Lung (tissue), 12 donors: ENCODE measurements around the gene GBE1. TPM values are rescaled to one million over a fixed set of nuclear protein-coding genes. Genes with fewer than 3 reads are reported as not detected.

Experiments used
- ATAC-seq: fragments of 200-7000 bp; cut with Tn5 transposase; one replicate; pipeline ENCODE4 v1.9.1; 2020; ENCODE audit warnings: moderate number of reproducible peaks; ENCODE audit not compliant: insufficient read depth, low FRiP score
- DNase-seq, 3 donors: peaks; one replicate each; pipeline ENCODE4 v3.0.0-alpha.2; 2013 to 2017
- H3K27ac ChIP-seq, 2 donors: one replicate each; pipeline ENCODE4 v1.5.1; 2013; ENCODE audit warnings: mild to moderate bottlenecking in 2 of 2, moderate library complexity in 2 of 2, control low read depth in 1 of 2, inconsistent platforms in 1 of 2, low read depth in 1 of 2, low read length in 1 of 2
- H3K27me3 ChIP-seq, 3 donors: one replicate each; pipeline ENCODE4 v1.5.1; 2013; ENCODE audit warnings: low read length in 2 of 3; ENCODE audit not compliant: control insufficient read depth in 3 of 3, insufficient read depth in 3 of 3
- H3K36me3 ChIP-seq, 4 donors: one replicate each; pipeline ENCODE4 v1.5.1; 2013; ENCODE audit warnings: low read length in 4 of 4, mild to moderate bottlenecking in 1 of 4, moderate library complexity in 1 of 4; ENCODE audit not compliant: control insufficient read depth in 4 of 4, insufficient read depth in 4 of 4
- H3K4me1 ChIP-seq, 5 donors: one replicate each; pipeline ENCODE4 v1.5.1; 2013; ENCODE audit warnings: low read length in 5 of 5, mild to moderate bottlenecking in 2 of 5, moderate library complexity in 1 of 5; ENCODE audit not compliant: control insufficient read depth in 5 of 5, insufficient read depth in 5 of 5
- H3K4me3 ChIP-seq: one replicate; pipeline ENCODE4 v1.5.1; 2013; ENCODE audit warnings: mild to moderate bottlenecking, control low read depth, moderate library complexity
- H3K9ac ChIP-seq, 2 donors: one replicate each; pipeline ENCODE4 v1.5.1; 2013; ENCODE audit warnings: low read length in 2 of 2, control low read depth in 1 of 2; ENCODE audit not compliant: insufficient read depth in 1 of 2
- H3K9me3 ChIP-seq, 4 donors: one replicate each; pipeline ENCODE4 v1.5.1; 2013; ENCODE audit warnings: low read length in 3 of 4, mild to moderate bottlenecking in 1 of 4, moderate library complexity in 1 of 4; ENCODE audit not compliant: control insufficient read depth in 4 of 4, insufficient read depth in 3 of 4
- CTCF ChIP-seq: IDR thresholded peaks from 2 replicates; pipeline ENCODE4 v1.5.1; 2012; ENCODE audit warnings: mild to moderate bottlenecking; ENCODE audit errors: control extremely low read depth, extremely low read depth
- WGBS, 2 donors: extraction: QIAGEN DNeasy Blood & Tissue Kit; methylation state at CpG; one replicate each; pipeline ENCODE4 v1.1.7; 2013; 5-methylcytosine and 5-hydroxymethylcytosine counted together
- polyA plus RNA-seq, 2 donors: library from polyadenylated mRNA; stranded (reverse); fragments of 200-250 nt; gene quantifications; one replicate each; pipeline ENCODE4 v1.2.1, GENCODE V29; 2013
- total RNA-seq, 2 donors: library from RNA; depleted of rRNA in 1 of 2; stranded (reverse); fragments of >200 nt in 1 of 2; gene quantifications; one replicate each; pipeline ENCODE4 v1.2.1, GENCODE V29; 2014 to 2021
- donor health status: control.
- donor health status: control.
- donor health status: Bipolar disorder and iron deficiency.
- donor health status: healthy.
- donor health status: DM: yes; HTN: yes; CAD: no.

The GBE1 gene
- total and polyA plus RNA-seq, 4 donors = 10.5 to 39.1 (median 31.6) TPM

- no peak for TF ChIP-seq CTCF
- H3K27ac ChIP-seq = no peak overlapping the region
- no peak overlapping the region for H3K9ac ChIP-seq
- no peaks in the 10 kb centered on the region for H3K9me3 ChIP-seq
- peaks cover 0 to 16% (median under 1%) of the 10 kb centered on the region in 4 donors for H3K36me3 ChIP-seq
- no peak for ATAC-seq
- DNase-seq = no peak
- WGBS, 2 donors = 94 to 97% methylated on average over 5 of the region's 5 CpGs
- H3K4me1 ChIP-seq = peaks cover 0 to 9% (median 0%) of the 10 kb centered on the region in 5 donors
- no peaks in the 10 kb centered on the region for H3K27me3 ChIP-seq
- no peak overlapping the region for H3K4me3 ChIP-seq
Measured at GRCh38 chr3:81694662-81695061, 66.8 kb downstream of the GBE1 start.

GRCh38 chr3:81692766-81693165 lies 68.7 kb downstream of the GBE1 start:
- DNase-seq (no peak), ATAC-seq (no peak)
- H3K27ac ChIP-seq = no peak overlapping the region
- no peak for TF ChIP-seq CTCF
- H3K9me3 ChIP-seq = no peaks in the 10 kb centered on the region
- peaks cover 0 to 9% (median 0%) of the 10 kb centered on the region in 5 donors for H3K4me1 ChIP-seq
- H3K36me3 ChIP-seq = peaks cover 0 to 14% (median 0%) of the 10 kb centered on the region in 4 donors
- no peak overlapping the region for H3K9ac ChIP-seq
- no peak overlapping the region for H3K4me3 ChIP-seq
- H3K27me3 ChIP-seq = no peaks in the 10 kb centered on the region
- 92 to 96% methylated on average over 1 of the region's 1 CpG for WGBS, 2 donors

- Histone ChIP-seq H3K9ac (no peak overlapping the region), H3K27me3 (no peaks in the 10 kb centered on the region), H3K36me3 (peaks cover 0 to 15% (median 0%) of the 10 kb centered on the region in 4 donors), H3K4me1 (peaks cover 0 to 10% (median 0%) of the 10 kb centered on the region in 5 donors), H3K9me3 (no peaks in the 10 kb centered on the region), H3K4me3 (no peak overlapping the region), H3K27ac (no peak overlapping the region)
- DNase-seq (no peak), ATAC-seq (no peak)
- no peak for TF ChIP-seq CTCF
- 96 to 97% methylated on average over 7 of the region's 7 CpGs for WGBS, 2 donors
Measured at GRCh38 chr3:81689617-81690016, 71.8 kb downstream of the GBE1 start.
